ENCODE data around the gene TEX13D.
"Not testable (repeated sequence)": the region's sequence is repeated elsewhere in the genome, so short reads cannot be mapped to it uniquely, and the experiment has no call there.

Gene TEX13D

GRCh38 chrX:124332481-124333424 lies at the start of gene TEX13D:
TSS of gene TEX13D (plus strand) at chrX:124332660. CDS start at chrX:124332918, 258 bp downstream.
- no peak for DNase-seq (ENCODE audit: low spot score)

DNA sequence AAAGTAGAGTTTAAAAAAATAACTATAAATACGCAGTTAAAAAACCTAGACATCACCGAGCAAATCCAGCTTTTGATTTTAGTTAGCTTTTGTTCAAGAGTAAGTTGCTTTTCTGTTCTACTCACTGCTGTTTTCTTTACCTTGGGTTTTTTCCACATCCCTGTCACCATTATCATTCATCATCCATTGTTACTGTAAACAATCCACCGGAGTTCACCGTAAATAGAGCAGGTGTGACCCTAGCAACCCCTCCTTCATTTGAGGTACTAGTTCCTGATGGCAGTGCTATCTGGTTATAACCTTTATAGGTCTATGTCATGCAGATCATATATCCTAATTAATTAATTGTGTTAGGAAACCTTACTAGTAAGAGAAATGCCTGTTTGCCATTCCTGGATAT lies 43.0 kb upstream of the TEX13D start:
- DNase-seq (ENCODE audit: low spot score), result no peak

DNA sequence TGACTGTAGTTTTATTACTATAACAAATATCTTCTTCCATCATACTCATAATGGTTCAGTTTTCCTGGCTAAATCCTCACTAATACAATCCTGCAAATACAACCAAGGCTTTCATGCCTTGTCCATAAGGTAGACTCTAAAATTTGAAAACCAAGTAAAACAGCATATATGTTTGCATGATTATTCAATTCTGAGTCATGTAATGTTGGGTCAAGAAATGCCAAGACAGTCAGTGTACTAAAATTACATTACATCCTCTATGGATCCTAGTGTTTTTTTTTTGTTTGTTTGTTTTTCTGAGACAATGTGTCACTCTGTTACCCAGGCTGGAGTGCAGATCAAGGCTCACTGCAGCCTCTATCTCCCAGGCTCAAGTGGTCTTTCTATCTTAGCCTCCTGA lies 38.6 kb upstream of the TEX13D start:
- no peak for DNase-seq (ENCODE audit: low spot score)

GRCh38 chrX:124299323-124299722 lies 33.1 kb upstream of the TEX13D start:
- DNase-seq (ENCODE audit: low spot score), result not testable (repeated sequence)

DNA sequence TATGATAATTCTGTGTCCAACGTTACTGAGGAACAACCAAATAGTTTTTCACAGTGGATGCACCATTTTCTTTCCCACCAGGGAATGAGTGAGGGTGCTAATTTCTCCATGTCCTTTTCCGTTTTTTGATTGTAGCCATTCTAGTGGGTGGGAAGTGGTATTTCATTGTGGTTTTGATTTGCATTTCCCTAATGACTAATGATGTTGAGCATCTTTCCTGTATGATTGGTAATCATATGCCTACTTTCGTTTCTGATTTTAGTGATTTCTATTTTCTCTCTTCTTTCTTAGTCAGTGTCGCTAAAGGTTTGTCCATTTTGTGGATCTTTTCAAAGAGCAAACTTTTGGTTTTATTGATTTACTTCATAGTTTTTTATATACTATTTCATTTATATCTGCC lies 32.1 kb upstream of the TEX13D start:
- no peak for DNase-seq (ENCODE audit: low spot score)

GRCh38 chrX:124307253-124307907 lies 25.1 kb upstream of the TEX13D start:
- no peak for DNase-seq (ENCODE audit: low spot score)

DNA sequence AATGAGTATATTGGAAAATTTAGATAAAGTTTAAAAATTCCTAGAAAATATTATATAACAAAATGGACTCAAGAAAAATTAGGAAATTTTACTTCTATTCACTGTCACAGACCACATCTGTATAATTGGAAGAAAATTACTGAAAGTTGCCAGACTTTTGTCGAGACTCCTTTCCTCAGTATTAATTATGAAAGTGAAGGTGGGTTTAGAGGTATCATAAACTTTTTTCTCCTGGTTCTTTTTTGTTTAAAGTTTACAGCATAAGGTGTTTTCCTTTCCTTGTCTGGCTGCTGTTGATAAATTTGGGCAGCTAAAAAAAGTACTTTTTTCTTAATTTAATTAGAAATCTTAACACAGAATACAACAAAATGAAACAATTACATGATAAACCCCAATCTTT lies 6.7 kb upstream of the TEX13D start:
- no peak for DNase-seq (ENCODE audit: low spot score)

GRCh38 chrX:124328765-124329164 lies 3.7 kb upstream of the TEX13D start:
- no peak for DNase-seq (ENCODE audit: low spot score)

DNA sequence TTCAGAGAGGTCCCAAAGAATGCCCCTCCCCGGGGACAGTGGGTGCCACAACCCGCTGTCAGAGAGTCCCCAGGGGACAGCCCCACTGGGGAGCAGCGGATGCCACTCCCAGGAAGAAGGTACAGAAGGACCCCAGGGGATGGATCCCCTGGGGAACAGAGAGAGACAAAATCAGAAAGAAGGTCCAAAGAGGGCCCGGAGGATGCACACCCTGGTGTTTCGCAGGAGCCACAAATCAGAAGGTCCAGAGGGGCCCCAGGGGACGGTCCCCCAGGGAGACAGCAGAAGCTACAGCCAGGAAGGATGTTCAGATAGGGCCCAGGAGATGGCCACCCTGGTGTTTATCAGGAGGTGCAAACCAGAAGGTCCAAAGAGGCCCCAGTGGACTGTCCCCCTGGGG lies 1.4 kb downstream of the TEX13D start:
- no peak for DNase-seq (ENCODE audit: low spot score)

DNA sequence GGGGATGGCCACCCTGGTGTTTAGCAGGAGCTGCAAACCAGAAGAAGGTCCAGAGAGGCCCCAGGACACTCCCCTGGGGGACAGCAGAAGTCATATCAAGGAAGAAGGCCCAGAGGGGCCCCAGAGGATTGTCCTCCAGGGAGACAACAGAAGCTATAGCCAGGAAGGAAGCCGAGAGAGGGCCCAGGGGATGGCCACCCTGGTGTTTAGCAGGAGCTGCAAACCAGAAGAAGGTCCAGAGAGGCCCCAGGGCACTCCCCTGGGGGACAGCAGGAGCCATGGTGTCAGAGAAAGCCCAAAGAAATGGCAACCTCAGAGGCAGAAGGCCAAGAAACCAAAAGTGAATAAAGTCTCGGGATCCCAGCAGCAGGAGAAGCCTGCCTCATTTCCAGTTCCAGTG lies 2.1 kb downstream of the TEX13D start:
- DNase-seq (ENCODE audit: low spot score), result not testable (repeated sequence)

DNA sequence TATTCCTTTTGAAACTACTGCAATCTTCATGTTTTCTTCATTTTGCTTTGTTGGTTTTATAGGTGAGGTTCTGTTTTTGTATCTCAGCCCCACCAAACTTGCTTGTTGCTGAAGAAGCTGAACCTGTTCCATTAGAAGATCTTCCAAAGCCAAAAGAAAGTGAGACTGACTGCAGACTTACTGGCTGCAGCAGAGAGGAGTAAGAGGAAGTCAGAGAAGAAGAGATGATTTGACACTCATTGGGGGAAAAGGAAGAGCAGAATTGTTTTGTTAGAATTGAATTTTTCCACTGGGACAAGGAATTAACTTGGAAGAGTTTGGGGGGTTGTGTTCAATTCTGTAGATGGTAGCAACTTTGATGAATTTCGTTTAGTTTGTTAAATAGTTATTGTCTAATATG lies 3.1 kb downstream of the TEX13D start:
- DNase-seq (ENCODE audit: low spot score), result no peak

GRCh38 chrX:124337916-124338315 lies 5.5 kb downstream of the TEX13D start:
- no peak for DNase-seq (ENCODE audit: low spot score)

DNA sequence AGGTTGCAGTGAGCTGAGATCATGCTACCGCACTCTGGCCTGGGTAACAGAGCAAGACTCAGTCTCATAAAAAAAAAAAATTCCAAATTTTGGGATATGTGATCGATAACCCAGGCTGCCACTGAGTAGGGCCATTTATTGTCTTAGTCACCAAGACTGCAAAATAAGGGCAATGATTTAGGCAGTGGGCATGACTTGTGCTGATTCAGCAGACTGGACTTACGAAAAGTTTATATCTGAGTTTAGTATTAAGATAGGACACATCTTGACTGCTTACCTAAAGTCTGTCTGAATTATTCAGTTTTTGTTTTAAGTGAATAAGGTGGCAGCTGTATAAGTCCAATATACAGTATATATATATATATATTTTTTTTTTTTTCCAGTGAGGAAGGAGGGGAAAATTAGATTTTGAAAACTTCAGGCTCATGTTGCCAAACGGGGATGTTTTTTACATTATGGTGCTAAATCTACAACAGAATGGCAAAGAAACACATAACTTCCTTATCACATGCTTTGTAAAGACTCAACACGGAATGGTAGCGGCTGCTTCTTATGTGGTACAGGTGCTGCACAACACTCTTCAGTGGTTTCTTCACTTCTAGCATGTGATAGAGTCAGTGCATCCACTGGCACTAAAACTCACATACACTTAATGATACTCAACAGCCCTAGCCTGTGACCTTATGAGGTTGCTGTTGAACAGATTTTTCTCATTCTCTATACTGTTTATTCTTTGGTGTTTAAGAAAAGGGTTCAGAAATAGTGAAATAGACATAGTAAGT lies 6.5 kb downstream of the TEX13D start:
- no peak for DNase-seq (ENCODE audit: low spot score)

- no peak for DNase-seq (ENCODE audit: low spot score)
Measured at GRCh38 chrX:124341396-124342132, 9.1 kb downstream of the TEX13D start.

DNA sequence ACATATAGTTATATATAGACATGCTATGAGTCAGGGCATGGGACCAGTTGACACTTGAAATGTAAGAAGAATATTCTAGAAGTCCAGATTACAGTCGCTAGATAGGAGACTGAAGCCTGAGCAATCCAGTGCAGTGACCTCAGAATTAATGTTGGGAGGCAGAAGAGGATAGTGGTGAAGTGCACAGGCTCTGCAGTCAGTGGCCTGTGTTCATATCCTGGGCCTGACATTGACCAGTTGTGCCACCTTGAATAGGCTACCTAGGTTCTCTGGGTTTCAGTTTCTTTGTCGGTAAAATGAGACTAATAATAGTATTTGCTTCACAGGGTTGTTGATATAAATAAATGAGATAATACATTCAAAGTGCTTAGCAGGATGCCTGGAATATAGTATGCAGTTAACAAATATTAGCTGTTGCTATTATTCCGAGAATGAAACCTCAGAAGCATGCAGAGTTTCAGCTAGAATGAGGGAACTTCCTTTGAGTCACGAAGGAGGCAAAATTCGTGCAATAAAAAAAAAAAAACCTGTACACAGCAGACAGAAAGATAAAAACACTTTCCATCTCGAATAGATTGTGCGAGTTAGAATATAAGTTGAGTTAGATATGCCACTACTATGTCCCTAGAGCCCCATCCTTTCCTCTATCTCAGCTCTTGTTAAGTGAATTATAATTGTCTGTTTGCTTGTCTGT lies 9.9 kb downstream of the TEX13D start:
- no peak for DNase-seq (ENCODE audit: low spot score)

GRCh38 chrX:124343016-124343415 lies 10.6 kb downstream of the TEX13D start:
- DNase-seq (ENCODE audit: low spot score), result no peak

DNA sequence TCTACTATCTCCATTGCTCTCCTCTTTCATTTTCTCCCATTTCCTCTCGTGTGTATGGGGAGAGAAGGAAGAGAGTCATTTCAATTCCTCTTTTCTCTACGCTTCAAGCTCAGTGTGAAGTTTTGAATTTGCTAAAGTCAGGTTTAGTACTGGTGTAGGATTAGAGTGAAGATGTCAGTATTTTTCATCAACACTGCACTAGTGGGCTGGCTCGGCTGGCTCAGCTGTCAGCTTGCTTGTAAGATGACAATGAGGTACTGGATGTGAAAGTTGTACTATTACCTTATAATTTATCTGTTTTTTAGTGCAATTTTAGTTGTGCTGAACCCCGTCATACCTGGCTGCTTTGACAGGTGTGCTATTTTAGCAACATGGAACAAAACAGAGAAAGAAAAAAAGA lies 11.8 kb downstream of the TEX13D start:
- DNase-seq (ENCODE audit: low spot score), result no peak

GRCh38 chrX:124346117-124346876 lies 13.8 kb downstream of the TEX13D start, which contains the start of gene SH2D1A:
TSS of gene SH2D1A (plus strand) at chrX:124346563. CDS start at chrX:124346643, 80 bp downstream.
- DNase-seq (ENCODE audit: low spot score), result no peak

GRCh38 chrX:124346877-124347241 lies 14.4 kb downstream of the TEX13D start:
- DNase-seq (ENCODE audit: low spot score), result no peak

DNA sequence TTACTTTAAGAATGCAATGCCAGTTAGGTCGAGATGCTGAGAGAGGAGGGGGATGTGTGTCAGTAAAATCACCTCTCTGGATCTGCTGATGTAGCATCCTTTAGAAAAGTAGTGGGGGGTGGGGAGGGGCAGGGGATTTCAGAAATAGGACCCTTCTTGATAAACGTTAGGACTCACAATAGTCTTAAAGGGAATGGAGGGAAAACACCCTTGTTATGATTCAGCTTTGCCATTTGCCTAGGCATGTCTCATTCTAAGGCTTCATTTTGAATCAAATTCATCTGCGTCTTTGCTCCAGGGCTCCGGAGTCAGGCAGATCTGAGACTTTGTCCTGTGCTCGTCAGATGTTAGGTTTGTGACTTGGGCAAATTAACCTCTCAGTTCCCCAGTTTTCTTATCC lies 14.8 kb downstream of the TEX13D start:
- DNase-seq (ENCODE audit: low spot score), result no peak

Measured in left forelimb (tissue), 1 donor.